Hair follicle dermal papilla cell (primary cell): Measurements from ENCODE around the gene LTA. TPM values are rescaled to one million over a fixed set of nuclear protein-coding genes. Genes with fewer than 3 reads are reported as not detected.
A peak's percentile ranks its signal among the peaks of the same experiment; 100 is the strongest.

Experiments used
- small RNA-seq: library from RNA; depleted of rRNA; stranded (forward); fragments of <200 nt; gene quantifications from one replicate; pipeline ENCODE3, GENCODE V24; 2012
- total RNA-seq: library from RNA; depleted of rRNA; stranded (reverse); fragments of >200 nt; gene quantifications from 2 replicates; pipeline ENCODE4 v1.2.3, GENCODE V29; 2012

LTA gene
- not detected in 2 replicates for total RNA-seq

GRCh38 chr6:31572041-31572911 is at the start of gene LTA:
Gene LTA, plus strand, starts transcription at chr6:31572289. Its CDS starts 454 bp downstream, at chr6:31572743.

GRCh38 chr6:31528821-31529328 is 43.2 kb upstream of the LTA start, which contains the start of gene MCCD1:
Gene MCCD1, plus strand, starts transcription at chr6:31528962. Its CDS starts 53 bp downstream, at chr6:31529015.

GRCh38 chr6:31541658-31542521 is 30.2 kb upstream of the LTA start, which contains the start of gene DDX39B:
Gene DDX39B, minus strand, starts transcription at chr6:31542003. Its CDS starts 1,471 bp downstream, at chr6:31540532.

GRCh38 chr6:31546339-31546957 is 25.6 kb upstream of the LTA start, which contains the start of gene ATP6V1G2:
Gene ATP6V1G2, minus strand, starts transcription at chr6:31546608. Its CDS starts 49 bp downstream, at chr6:31546559.

GRCh38 chr6:31546958-31547726 is 24.9 kb upstream of the LTA start, which contains the start of gene NFKBIL1:
Gene NFKBIL1, plus strand, starts transcription at chr6:31547608. Its CDS starts 87 bp downstream, at chr6:31547695.

GRCh38 chr6:31575335-31575901 is 3.3 kb downstream of the LTA start, which contains the start of gene TNF:
Gene TNF, plus strand, starts transcription at chr6:31575565. Its CDS starts 177 bp downstream, at chr6:31575742.

GRCh38 chr6:31582230-31582643 is 10.1 kb downstream of the LTA start, which contains the start of gene LTB:
Gene LTB, minus strand, starts transcription at chr6:31582424. Its CDS starts 7 bp downstream, at chr6:31582417.

GRCh38 chr6:31586008-31586407 is 13.9 kb downstream of the LTA start, which contains the start of gene LST1:
Gene LST1, plus strand, starts transcription at chr6:31586277. Its CDS starts 1,023 bp downstream, at chr6:31587300.

GRCh38 chr6:31614684-31615578 is 42.8 kb downstream of the LTA start, which contains the start of gene AIF1:
Gene AIF1, plus strand, starts transcription at chr6:31615234. Its CDS starts 96 bp downstream, at chr6:31615330.

GRCh38 chr6:31620586-31621319 is 48.7 kb downstream of the LTA start, which contains the start of gene PRRC2A:
Gene PRRC2A, plus strand, starts transcription at chr6:31620715. Its CDS starts 2,075 bp downstream, at chr6:31622790.

Small RNA genes within 50 kb of the gene (small RNA-seq; reads per million reads assigned to genes)
- gene SNORA38 (186 reads per million, percentile 99 among the genes with 10 or more reads in this experiment), gene SNORD117 (2,629 reads per million, percentile 100 among the genes with 10 or more reads in this experiment), gene SNORD84 (not detected), gene UQCRHP1 (not detected)

Other genes with a start within 250 kb of the LTA start
- gene HLA-B, start 215.1 kb upstream of the LTA start, total RNA-seq: 380 and 623 TPM in 2 replicates
- 25.7 and 27.1 TPM in 2 replicates for gene MICA, start 168.7 kb upstream of the LTA start, total RNA-seq
- 12.9 and 15.9 TPM in 2 replicates for gene MICB, start 74.1 kb upstream of the LTA start, total RNA-seq
- gene MCCD1, start 43.3 kb upstream of the LTA start, total RNA-seq: not detected in 2 replicates
- 309 and 338 TPM in 2 replicates for gene DDX39B, start 30.3 kb upstream of the LTA start, total RNA-seq
- gene ATP6V1G2, start 25.7 kb upstream of the LTA start, total RNA-seq: 3.4 and 5.7 TPM in 2 replicates
- gene NFKBIL1, start 24.7 kb upstream of the LTA start, total RNA-seq: 23.2 and 33.2 TPM in 2 replicates
- 0.16 TPM in 1 of 2 replicates, not detected in the other for gene TNF, start 3.3 kb downstream of the LTA start, total RNA-seq
- not detected in 2 replicates for gene LTB, start 10.1 kb downstream of the LTA start, total RNA-seq
- not detected in 2 replicates for gene LST1, start 14.0 kb downstream of the LTA start, total RNA-seq
- not detected in 2 replicates for gene NCR3, start 20.7 kb downstream of the LTA start, total RNA-seq
- gene AIF1, start 42.9 kb downstream of the LTA start, total RNA-seq: not detected in 2 replicates
- gene PRRC2A, start 48.4 kb downstream of the LTA start, total RNA-seq: 85.5 and 86.8 TPM in 2 replicates
- gene BAG6, start 80.4 kb downstream of the LTA start, total RNA-seq: 203 and 221 TPM in 2 replicates
- gene APOM, start 83.6 kb downstream of the LTA start, total RNA-seq: 0.65 and 1.2 TPM in 2 replicates
- 24.4 and 24.5 TPM in 2 replicates for gene C6orf47, start 88.5 kb downstream of the LTA start, total RNA-seq
- gene GPANK1, start 92.7 kb downstream of the LTA start, total RNA-seq: 18.5 and 18.8 TPM in 2 replicates
- gene CSNK2B, start 93.8 kb downstream of the LTA start, total RNA-seq: 117 and 141 TPM in 2 replicates
- 6.3 and 8.4 TPM in 2 replicates for gene LY6G5B, start 97.7 kb downstream of the LTA start, total RNA-seq
- gene LY6G5C, start 108.8 kb downstream of the LTA start, total RNA-seq: 0.16 TPM in 1 of 2 replicates, not detected in the other
- 32.8 and 40.7 TPM in 2 replicates for gene ABHD16A, start 131.0 kb downstream of the LTA start, total RNA-seq
- not detected in 2 replicates for gene LY6G6F, start 134.6 kb downstream of the LTA start, total RNA-seq
- gene LY6G6D, start 143.1 kb downstream of the LTA start, total RNA-seq: not detected in 2 replicates
- gene LY6G6C, start 149.5 kb downstream of the LTA start, total RNA-seq: not detected in 2 replicates
- not detected in 2 replicates for gene MPIG6B, start 151.1 kb downstream of the LTA start, total RNA-seq
- gene DDAH2, start 157.0 kb downstream of the LTA start, total RNA-seq: 62.3 and 78.3 TPM in 2 replicates
- gene CLIC1, start 164.2 kb downstream of the LTA start, total RNA-seq: 499 and 664 TPM in 2 replicates
- 9.6 and 11.7 TPM in 2 replicates for gene MSH5, start 167.7 kb downstream of the LTA start, total RNA-seq
- 0.61 TPM in 1 of 2 replicates, not detected in the other for gene SAPCD1, start 190.4 kb downstream of the LTA start, total RNA-seq
- under 0.01 and 0.97 TPM in 2 replicates for gene VWA7, start 205.0 kb downstream of the LTA start, total RNA-seq
- gene VARS1, start 223.5 kb downstream of the LTA start, total RNA-seq: 48.5 and 60.0 TPM in 2 replicates
- 15.1 and 19.4 TPM in 2 replicates for gene LSM2, start 234.7 kb downstream of the LTA start, total RNA-seq
- 0.73 and 0.97 TPM in 2 replicates for gene HSPA1L, start 243.0 kb downstream of the LTA start, total RNA-seq
- gene HSPA1A, start 243.3 kb downstream of the LTA start, total RNA-seq: 148 and 178 TPM in 2 replicates